HG03469 (cell line): ENCODE measurements around the gene DNAJC18.
"Not testable (repeated sequence)": the region's sequence is repeated elsewhere in the genome, so short reads cannot be mapped to it uniquely, and the experiment has no call there.

Experiments
- ATAC-seq: cut with Tn5 transposase; IDR thresholded peaks from one replicate; pipeline ENCODE4 v1.9.1; 2021; ENCODE audit warnings: mild to moderate bottlenecking, moderate library complexity, moderate number of reproducible peaks; ENCODE audit not compliant: unreplicated experiment

The DNAJC18 gene

DNA sequence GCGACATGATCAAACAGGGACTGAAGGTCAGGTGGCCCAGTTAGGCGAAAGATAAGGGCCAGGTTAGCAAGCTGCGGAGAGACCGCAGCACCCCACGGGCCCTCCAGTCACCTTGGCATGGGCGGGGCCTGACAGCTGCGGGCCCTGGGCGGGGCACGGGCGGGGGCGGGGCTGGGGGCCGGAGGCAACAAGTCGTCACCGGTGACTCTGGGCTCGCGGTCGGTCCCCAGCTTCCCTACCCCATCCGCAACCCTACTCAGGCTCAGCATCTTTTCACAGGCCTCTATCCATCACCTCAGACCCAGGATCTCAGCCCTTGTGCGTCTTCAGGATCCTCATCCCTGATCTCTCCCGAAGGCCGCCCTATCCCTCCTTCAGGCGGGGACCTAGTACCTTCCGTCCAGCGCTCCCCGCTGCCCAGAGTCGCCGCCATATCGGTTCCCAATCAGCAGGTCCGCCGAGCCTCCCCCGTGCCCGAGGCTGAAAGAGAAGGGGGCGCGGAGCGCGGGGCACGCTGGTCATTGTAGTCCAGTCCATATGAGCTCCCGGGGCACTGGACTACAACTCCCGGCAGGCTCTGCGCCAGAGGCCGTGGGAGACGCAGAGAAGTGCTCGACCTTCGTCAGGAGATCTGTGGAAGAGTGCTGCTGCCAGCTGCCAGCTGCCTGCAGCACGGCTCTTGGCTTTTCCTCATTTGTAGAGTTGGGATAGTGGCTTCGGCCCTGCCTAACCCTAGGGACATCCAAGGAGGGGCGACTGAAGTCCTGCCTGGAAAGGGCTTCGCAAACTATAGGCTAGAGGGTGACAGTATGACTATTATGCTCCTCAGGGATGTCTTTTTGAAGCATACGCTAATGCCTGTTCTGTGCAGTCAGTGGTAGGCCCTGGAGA lies at the start of gene DNAJC18:
DNAJC18 (minus strand) TSS at position 513 of the 891 bp plus-strand sequence; CDS start at position 433, 80 bp downstream.
- peak; percentile 80 for ATAC-seq

DNA sequence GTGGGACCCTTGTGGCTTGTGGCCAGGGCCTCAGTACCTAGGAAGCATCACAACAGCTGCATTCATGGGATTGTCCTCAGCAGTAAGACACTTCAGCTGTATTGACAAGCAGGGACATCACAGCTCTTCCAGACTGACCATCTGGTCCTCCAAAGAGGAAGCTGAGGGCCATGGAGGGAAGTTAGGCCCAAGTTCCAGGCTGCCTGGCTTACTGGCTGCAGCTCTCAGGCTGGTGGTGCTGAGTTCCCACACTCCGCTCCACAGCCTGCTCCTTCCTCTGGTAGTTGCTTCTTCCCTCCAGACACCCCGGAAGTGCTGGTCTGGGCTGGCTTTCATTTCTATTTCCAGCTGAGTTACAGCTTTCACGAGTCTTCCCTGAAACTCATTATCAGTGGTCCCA lies 48.9 kb upstream of the DNAJC18 start:
- no peak for ATAC-seq

- no peak for ATAC-seq
These were observed 46.9 kb upstream of the DNAJC18 start for GRCh38 chr5:139486201-139486600.

DNA sequence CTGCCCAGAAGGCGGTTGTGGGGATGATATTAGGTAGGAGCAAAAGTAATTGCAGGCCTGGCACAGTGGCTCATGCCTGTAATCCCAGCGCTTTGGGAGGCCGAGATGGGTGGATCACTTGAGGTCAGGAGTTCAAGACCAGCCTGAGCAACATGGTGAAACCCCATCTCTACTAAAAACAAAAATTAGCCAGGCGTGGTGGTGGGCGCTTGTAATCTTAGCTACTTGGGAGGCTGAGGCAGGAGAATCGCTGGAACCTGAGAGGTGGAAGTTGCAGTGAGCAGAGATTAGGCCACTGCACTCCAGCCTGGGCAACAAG lies 43.5 kb upstream of the DNAJC18 start:
- not testable (repeated sequence) for ATAC-seq

GRCh38 chr5:139482050-139482889 lies 42.9 kb upstream of the DNAJC18 start, which contains the start of gene STING1:
Gene STING1 (minus strand): TSS chr5:139482758. CDS start chr5:139481704, 1,054 bp downstream.
- ATAC-seq, result no peak

DNA sequence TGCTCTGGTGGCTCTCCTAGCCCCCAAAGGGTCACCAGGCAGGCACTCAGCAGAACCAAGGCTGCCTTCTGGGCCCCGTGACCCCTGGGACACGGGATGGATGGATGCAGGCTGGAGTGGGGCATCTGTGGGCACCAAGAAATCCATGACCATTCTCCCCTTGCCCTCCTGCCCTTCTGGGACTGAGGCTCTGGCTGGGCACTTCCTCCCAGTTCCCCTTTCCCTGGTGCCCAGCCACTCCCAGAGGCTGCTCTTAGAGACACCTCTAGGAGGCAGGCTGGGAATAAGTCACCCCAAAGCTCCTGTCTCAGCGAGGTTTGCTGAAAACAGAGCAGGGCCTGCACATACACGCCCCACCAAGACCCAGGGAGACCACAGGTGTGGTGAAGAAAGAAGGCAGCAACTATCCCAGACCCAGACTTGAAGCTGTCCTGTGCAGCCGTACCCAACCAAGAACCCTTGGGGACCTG lies 42.3 kb upstream of the DNAJC18 start:
- no peak for ATAC-seq

- no peak for ATAC-seq
These were observed 41.8 kb upstream of the DNAJC18 start for GRCh38 chr5:139481122-139481533.

- ATAC-seq, result not testable (repeated sequence)
These were observed 40.4 kb upstream of the DNAJC18 start for GRCh38 chr5:139479729-139480128.

DNA sequence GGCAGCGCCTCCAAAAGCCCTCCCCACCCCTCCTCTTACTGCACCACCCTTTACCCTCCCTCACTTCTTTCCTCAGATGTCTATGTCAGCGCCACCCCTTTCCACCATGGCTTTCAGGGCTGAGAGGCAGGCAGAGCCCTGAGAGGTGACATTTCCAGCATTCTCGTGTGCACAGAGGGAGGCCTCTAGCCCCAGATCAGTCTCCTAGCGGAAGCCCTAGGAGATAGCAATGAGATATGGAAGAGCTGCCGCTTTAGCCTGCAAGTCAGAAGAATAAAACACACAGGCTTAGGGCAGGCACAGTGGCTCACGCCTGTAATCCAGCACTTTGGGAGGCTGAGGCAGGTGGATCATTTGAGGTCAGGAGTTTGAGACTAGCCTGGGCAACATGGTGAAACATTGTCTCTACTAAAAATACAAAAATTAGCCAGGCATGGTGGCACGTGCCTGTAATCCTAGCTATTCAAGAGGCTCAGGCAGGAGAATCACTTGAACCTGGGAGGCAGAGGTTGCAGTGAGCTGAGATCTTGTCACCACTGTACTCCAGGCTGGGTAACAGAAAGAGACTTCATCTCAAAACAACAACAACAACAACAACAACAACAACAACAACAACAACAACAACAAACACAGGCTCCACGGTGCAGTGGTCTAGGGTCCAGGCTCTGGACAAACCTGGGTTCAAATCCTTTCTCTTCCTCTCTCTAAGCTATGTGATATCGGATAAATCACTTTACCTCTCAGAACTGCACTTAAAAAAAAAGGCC lies 39.5 kb upstream of the DNAJC18 start:
- not testable (repeated sequence) for ATAC-seq

GRCh38 chr5:139475865-139476617 lies 36.7 kb upstream of the DNAJC18 start:
- no peak for ATAC-seq

DNA sequence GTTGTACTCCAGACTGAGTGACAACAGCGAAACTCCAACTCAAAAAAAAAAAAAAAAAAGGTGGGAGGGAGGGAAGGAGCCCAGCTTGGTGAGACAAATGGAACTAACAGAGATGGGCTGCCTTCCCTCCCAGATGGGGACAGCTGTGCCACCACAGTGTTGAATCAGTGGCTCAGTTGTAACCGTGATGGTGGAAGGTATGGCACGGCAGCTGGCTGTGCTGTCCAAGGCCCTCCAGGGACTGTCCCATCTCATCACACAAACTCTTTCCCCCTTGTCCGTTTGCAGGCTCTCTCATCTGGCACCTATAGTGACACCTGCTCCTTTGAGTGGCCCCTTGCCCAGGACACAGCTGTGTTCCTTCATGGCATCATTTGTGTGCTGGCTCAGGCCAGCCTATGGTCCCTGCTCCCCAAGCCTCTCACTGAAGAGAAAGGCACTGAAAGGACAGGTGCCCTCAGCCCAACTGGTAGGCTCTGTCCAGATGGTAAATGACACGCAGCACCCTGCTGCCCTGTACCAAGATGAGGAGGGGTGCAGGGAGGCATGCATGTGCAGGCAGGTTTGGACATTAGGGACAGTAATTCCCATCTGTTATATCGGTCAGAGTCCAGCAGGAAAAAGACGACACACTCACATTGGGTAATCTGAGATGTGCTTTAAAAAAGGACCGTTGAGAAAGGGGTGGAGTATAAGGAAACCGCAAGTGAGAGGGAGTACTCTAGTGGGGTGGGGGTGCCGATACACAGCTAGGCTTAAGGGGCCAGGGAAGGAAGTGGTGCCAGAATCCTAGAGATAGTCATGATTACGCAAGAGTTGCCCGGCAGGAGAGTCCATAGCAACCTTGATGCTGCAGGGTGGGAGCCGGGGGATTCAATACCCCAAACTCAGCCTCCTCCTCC lies 35.8 kb upstream of the DNAJC18 start:
- no peak for ATAC-seq

DNA sequence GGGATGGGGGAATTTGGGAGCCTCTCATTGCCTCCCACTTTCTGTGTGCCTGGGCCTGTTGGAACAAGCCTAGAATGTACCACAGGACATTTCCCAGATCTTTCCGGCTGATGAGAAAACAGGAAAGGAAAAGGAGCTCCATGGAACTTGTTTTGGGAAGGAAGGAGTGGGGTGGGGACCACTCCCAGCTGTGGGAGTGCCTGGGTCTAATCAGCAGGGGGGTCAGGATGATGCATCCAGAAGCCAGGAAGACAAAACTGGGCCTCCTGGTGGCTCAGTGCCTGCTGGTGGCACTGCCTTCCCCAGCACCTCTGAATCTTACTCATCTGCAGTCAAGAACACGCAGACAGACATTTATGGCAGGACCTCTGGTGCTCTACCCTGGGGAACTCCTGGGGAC lies 34.2 kb upstream of the DNAJC18 start:
- no peak for ATAC-seq

DNA sequence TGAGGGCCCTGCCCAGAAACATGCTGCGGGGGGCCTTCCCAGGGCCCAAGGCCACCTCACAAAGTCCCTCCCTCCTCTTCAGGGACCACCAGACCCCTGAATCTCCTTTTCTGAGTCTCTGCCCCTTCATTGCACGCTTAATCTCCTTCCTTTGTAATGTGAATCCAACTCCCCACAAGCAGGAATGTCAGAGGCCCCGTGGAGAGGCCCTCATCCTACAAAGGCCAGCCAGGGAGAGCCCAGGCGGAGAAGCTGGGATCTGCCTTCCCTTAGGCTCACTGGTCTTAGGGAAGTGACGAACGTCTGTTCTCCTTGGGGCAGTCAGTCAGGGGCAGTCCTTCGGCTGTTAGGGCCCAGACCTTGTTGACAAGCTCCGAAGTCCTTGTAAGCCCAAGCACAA lies 33.8 kb upstream of the DNAJC18 start:
- no peak for ATAC-seq

DNA sequence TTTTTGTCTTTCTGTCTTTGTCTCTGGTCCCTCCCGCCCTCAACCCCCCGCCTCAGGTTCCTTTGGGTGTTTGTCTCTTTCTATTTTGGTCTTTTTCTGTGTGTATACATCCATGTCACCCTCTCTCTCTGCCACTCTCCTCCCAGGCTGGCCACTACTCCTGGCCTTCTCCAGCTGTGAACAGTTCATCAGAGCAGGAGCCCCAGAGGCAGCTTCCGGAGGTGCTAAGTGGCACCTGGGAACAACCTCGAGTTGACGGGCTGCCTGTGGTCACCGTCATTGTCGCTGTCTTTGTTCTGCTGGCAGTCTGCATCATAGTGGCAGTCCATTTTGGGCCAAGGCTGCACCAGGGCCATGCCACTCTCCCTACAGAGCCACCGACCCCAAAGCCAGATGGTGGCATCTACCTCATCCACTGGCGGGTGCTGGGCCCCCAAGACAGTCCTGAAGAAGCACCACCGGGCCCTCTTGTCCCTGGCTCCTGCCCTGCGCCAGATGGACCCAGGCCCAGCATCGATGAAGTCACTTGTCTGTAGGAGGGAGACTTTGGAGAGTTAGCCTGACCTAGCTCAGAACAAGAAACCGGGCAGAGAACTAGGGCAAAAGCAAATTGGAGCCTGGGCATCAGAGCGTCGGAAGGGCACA lies 33.2 kb upstream of the DNAJC18 start:
- no peak for ATAC-seq

GRCh38 chr5:139470821-139471300 lies 31.5 kb upstream of the DNAJC18 start, which contains the start of gene SMIM33:
Gene SMIM33 (plus strand): TSS chr5:139471004. CDS start chr5:139471122, 118 bp downstream.
- ATAC-seq, result no peak

DNA sequence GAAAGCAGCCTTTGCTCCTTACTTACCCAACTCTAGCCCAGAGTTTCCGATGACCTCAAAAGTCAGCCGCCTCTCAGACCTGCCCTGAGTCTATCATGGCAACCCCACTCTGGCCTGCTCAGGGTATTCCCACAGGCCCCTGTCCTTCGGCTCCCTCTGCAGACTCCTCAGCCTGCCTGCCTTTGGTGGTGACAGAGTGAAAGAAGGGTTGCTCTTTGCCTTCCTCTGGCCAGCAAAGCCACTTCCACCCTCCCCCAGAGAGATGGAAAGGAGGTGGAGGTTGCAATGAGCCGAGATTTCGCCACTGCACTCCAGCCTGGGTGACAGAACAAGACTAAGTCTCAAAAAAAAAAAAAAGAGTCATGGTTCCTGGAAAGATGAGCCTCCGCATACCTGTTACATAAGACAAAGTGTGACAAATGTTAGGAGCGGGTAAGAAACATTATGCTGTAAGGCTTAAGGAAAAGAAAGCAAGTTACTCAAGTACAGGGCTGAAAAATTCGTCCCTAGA lies 29.2 kb upstream of the DNAJC18 start:
- ATAC-seq, result no peak

GRCh38 chr5:139462586-139463276 lies 23.4 kb upstream of the DNAJC18 start, which contains the start of gene ECSCR:
Gene ECSCR (minus strand): TSS chr5:139462743. CDS start chr5:139462670, 73 bp downstream.
- ATAC-seq, result no peak
